Parathyroid adenoma (tissue), 2 donors: ENCODE data around the gene MFSD6.

Experiments
- H2AFZ ChIP-seq: fragments of 300-600 bp; sonication (generic); one replicate; pipeline ENCODE4 v1.7.0; 2017; ENCODE audit warnings: antibody characterized with exemption, mild to moderate bottlenecking
- H3K27ac ChIP-seq: fragments of 300-600 bp; sonication (generic); one replicate; pipeline ENCODE4 v1.7.0; 2017
- H3K27me3 ChIP-seq: fragments of 300-600 bp; sonication (generic); one replicate; pipeline ENCODE4 v1.7.0; 2017; ENCODE audit warnings: low read length; ENCODE audit not compliant: control insufficient read depth, insufficient read depth
- H3K36me3 ChIP-seq: fragments of 300-600 bp; sonication (generic); one replicate; pipeline ENCODE4 v1.7.0; 2017; ENCODE audit warnings: low read length; ENCODE audit not compliant: control insufficient read depth, insufficient read depth
- H3K4me1 ChIP-seq: fragments of 300-600 bp; sonication (generic); one replicate; pipeline ENCODE4 v1.7.0; 2017; ENCODE audit warnings: control low read depth
- H3K4me2 ChIP-seq: fragments of 300-600 bp; sonication (generic); one replicate; pipeline ENCODE4 v1.7.0; 2017; ENCODE audit warnings: low read length
- H3K4me3 ChIP-seq: fragments of 300-600 bp; sonication (generic); one replicate; pipeline ENCODE4 v1.7.0; 2017; ENCODE audit warnings: low read depth, low read length
- H3K79me2 ChIP-seq: fragments of 300-600 bp; sonication (generic); one replicate; pipeline ENCODE4 v1.7.0; 2017; ENCODE audit warnings: control low read depth
- H3K9ac ChIP-seq: fragments of 300-600 bp; sonication (generic); one replicate; pipeline ENCODE4 v1.7.0; 2017; ENCODE audit warnings: mild to moderate bottlenecking
- H3K9me3 ChIP-seq: fragments of 300-600 bp; sonication (generic); one replicate; pipeline ENCODE4 v1.7.0; 2017; ENCODE audit warnings: low read length; ENCODE audit not compliant: control insufficient read depth
- TF ChIP-seq, protein P1 (sequence below): fragments of 300-600 bp; sonication (generic); IDR thresholded peaks from one replicate; pipeline ENCODE4 v1.7.0; 2017; ENCODE audit warnings: antibody characterized with exemption, mild to moderate bottlenecking
- donor health status: primary hyperparathyroidism.

MFSD6 gene

DNA sequence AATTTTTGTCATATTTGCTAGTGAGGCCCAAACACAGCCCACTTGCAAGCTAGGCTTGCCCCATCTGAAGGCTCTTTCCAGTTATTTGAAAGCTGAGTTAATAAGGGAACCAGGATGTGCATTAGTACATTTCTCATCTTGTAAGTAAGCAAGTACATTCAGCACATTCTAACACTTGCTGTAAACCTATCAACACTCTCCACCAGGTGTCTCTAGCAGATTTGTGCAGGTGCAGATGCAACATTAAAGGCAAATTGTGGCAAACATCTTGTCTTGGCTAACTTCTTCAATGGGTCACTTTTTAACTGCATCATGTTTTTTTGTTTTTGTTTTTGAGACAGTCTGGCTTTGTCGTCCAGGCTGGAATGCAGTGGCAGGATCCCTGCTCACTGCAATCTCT is 25.3 kb upstream of the MFSD6 start:
- Histone ChIP-seq H3K4me3 (no peak overlapping the region), H3K9me3 (no peaks in the 10 kb centered on the region), H3K9ac (no peak overlapping the region), H3K27me3 (no peaks in the 10 kb centered on the region), H3K4me2 (peak overlapping the region; percentile 34), H2AFZ (peak overlapping the region; percentile 38), H3K36me3 (no peaks in the 10 kb centered on the region), H3K79me2 (no peaks in the 10 kb centered on the region), H3K4me1 (peaks cover 4% of the 10 kb centered on the region), H3K27ac (no peak overlapping the region)
- TF ChIP-seq, protein P1, sequence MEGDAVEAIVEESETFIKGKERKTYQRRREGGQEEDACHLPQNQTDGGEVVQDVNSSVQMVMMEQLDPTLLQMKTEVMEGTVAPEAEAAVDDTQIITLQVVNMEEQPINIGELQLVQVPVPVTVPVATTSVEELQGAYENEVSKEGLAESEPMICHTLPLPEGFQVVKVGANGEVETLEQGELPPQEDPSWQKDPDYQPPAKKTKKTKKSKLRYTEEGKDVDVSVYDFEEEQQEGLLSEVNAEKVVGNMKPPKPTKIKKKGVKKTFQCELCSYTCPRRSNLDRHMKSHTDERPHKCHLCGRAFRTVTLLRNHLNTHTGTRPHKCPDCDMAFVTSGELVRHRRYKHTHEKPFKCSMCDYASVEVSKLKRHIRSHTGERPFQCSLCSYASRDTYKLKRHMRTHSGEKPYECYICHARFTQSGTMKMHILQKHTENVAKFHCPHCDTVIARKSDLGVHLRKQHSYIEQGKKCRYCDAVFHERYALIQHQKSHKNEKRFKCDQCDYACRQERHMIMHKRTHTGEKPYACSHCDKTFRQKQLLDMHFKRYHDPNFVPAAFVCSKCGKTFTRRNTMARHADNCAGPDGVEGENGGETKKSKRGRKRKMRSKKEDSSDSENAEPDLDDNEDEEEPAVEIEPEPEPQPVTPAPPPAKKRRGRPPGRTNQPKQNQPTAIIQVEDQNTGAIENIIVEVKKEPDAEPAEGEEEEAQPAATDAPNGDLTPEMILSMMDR: peak; percentile 80

- no peaks in the 10 kb centered on the region for H3K36me3 ChIP-seq
- no peaks in the 10 kb centered on the region for H3K79me2 ChIP-seq
- no peak overlapping the region for H3K9ac ChIP-seq
- TF ChIP-seq, protein P1: no peak
- no peak overlapping the region for H2AFZ ChIP-seq
- H3K4me1 ChIP-seq: peaks cover 4% of the 10 kb centered on the region
- H3K4me3 ChIP-seq: no peak overlapping the region
- H3K27me3 ChIP-seq: no peaks in the 10 kb centered on the region
- no peak overlapping the region for H3K4me2 ChIP-seq
- H3K9me3 ChIP-seq: no peaks in the 10 kb centered on the region
- H3K27ac ChIP-seq: no peak overlapping the region
Observed at GRCh38 chr2:190387422-190387821, 20.7 kb upstream of the MFSD6 start.

DNA sequence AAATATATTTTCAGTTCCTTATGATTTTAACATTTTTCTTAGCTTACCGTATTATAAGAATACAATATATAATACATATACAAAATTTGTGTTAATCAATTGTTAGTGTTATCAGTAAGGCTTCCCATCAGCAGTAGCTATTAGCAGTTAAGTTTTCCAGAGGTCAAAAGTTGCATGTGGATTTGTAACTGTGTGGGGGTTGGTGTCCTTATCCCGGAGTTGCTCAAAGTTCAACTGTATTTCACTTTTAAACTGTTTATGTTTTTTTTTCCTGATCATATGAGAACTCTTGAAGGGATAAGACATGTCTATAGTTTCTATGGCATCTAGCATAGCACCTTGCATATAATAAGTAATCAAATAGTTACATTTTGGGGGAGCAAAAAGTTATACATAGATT is 11.9 kb upstream of the MFSD6 start:
- Histone ChIP-seq H3K9ac (no peak overlapping the region), H3K4me2 (no peak overlapping the region), H3K4me1 (no peaks in the 10 kb centered on the region), H3K9me3 (no peaks in the 10 kb centered on the region), H3K27me3 (no peaks in the 10 kb centered on the region), H3K36me3 (no peaks in the 10 kb centered on the region), H3K27ac (no peak overlapping the region), H2AFZ (no peak overlapping the region), H3K4me3 (no peak overlapping the region), H3K79me2 (no peaks in the 10 kb centered on the region)
- TF ChIP-seq, protein P1: no peak

- peaks cover 6% of the 10 kb centered on the region for H3K4me1 ChIP-seq
- H3K4me3 ChIP-seq: no peak overlapping the region
- no peaks in the 10 kb centered on the region for H3K9me3 ChIP-seq
- H3K79me2 ChIP-seq: no peaks in the 10 kb centered on the region
- no peak overlapping the region for H3K4me2 ChIP-seq
- H3K36me3 ChIP-seq: no peaks in the 10 kb centered on the region
- H2AFZ ChIP-seq: no peak overlapping the region
- no peaks in the 10 kb centered on the region for H3K27me3 ChIP-seq
- TF ChIP-seq, protein P1: no peak
- no peak overlapping the region for H3K9ac ChIP-seq
- no peak overlapping the region for H3K27ac ChIP-seq
Observed at GRCh38 chr2:190402986-190403603, 5.1 kb upstream of the MFSD6 start.

DNA sequence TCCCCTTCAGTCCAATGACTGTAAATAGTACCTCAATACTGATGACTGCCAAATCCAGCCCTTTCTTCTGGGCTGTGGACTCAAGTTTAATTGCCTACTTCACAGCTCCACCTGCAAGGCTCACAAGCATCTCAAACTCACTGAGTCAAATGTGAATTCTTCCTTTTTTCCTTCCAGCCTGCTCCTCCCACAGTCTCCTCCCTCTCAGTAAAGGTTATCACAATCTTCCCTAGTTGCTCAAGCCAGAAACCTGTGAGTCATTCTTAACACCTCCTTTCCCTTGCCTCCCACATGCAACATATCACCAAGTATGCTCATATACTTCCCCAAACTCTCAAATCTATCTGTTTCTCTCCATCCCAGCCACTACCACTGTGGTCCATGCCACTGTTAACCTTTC is 3.7 kb upstream of the MFSD6 start:
- H3K27me3 ChIP-seq: no peaks in the 10 kb centered on the region
- peaks cover 8% of the 10 kb centered on the region for H3K79me2 ChIP-seq
- H3K36me3 ChIP-seq: no peaks in the 10 kb centered on the region
- H3K9ac ChIP-seq: no peak overlapping the region
- TF ChIP-seq, protein P1: no peak
- H3K9me3 ChIP-seq: no peaks in the 10 kb centered on the region
- peak overlapping the region; percentile 26 for H2AFZ ChIP-seq
- H3K4me1 ChIP-seq: peaks cover 9% of the 10 kb centered on the region
- no peak overlapping the region for H3K27ac ChIP-seq
- H3K4me3 ChIP-seq: no peak overlapping the region
- H3K4me2 ChIP-seq: no peak overlapping the region
